Placental pericyte (primary cell): Measurements from ENCODE around the gene CCNG1. TPM values are rescaled to one million over a fixed set of nuclear protein-coding genes. Genes with fewer than 3 reads are reported as not detected.

Source experiments
- small RNA-seq: library from RNA; depleted of rRNA; stranded (forward); fragments of <200 nt; gene quantifications from one replicate; pipeline ENCODE3, GENCODE V24; 2012; ENCODE audit warnings: low replicate concordance
- total RNA-seq: library from RNA; depleted of rRNA; stranded (reverse); fragments of >200 nt; gene quantifications from 2 replicates; pipeline ENCODE4 v1.2.3, GENCODE V29; 2012

Gene CCNG1, protein sequence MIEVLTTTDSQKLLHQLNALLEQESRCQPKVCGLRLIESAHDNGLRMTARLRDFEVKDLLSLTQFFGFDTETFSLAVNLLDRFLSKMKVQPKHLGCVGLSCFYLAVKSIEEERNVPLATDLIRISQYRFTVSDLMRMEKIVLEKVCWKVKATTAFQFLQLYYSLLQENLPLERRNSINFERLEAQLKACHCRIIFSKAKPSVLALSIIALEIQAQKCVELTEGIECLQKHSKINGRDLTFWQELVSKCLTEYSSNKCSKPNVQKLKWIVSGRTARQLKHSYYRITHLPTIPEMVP
- total RNA-seq, result 220 and 434 TPM in 2 replicates

DNA sequence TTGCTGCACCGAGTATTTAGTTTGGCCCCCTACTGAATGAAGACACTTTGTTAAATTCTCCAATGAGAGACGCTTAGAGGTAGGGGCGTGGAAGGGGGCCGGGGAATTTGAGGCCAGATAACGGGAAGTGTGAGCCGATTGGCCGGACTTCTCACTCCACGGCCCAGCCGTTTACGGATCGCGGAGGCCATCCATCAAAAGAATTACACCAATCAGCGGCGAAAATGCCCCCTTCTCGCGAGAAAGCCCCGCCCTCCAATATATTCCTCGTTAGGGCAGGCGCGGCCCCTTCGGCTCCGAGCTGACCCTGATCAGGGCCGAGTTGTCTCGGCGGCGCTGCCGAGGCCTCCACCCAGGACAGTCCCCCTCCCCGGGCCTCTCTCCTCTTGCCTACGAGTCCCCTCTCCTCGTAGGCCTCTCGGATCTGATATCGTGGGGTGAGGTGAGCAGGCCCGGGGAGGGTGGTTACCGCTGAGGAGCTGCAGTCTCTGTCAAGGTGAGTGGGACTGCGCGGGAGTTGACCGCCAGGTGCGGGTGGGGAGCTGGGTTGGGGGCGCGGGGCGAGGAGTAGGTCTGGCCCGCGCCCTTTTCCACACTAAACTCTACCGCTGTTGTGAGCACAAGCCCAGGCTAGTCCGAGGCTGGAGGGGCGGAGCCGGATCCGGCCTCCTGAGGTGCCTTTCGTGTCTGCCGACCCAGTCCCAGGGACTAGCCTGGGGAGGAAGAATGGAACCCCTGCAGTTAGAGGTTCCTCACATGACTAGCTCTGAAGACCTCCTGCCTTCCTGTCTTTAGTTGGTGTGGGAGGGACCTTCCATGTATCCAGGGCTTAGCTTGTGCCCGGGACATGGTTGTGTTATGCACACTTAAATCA lies at the start of gene CCNG1:
Gene CCNG1 (plus strand): TSS at position 287 of the 874 bp plus-strand sequence. CDS start 1,662 bp downstream, outside the sequence.

GRCh38 chr5:163459819-163460561 lies 22.6 kb downstream of the CCNG1 start, which contains the start of gene NUDCD2:
Gene NUDCD2 (minus strand): TSS chr5:163460102. CDS start chr5:163460050, 52 bp downstream.

DNA sequence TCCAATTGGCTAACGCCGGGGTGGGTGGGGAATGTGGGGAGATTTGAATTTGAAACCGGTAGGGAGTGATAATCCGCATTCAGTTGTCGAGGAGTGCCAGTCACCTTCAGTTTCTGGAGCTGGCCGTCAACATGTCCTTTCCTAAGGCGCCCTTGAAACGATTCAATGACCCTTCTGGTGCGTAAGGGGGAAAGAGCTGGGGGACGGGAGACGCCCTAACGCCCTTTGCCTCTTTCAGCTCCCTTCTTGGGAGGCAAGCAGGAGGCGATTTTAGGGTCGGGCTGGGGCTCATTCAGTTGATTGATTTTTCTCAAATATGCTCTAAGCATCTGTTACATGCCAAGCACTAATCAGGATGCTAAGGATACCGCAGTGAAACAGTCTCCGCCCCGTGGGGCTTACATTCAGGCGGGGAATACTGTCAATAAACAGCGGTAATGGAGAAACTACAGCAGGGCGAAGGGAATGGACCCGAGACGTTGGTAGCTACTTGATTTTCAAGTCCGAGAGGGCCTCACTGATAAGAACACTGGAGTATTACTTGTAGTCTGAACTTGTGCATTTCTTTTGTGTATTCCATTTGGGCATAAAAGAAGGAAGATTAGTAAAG lies 23.3 kb downstream of the CCNG1 start, which contains the start of gene HMMR:
Gene HMMR (plus strand): TSS at position 71 of the 610 bp plus-strand sequence. CDS start 61 bp downstream, at position 132.

Small RNA genes within 50 kb of the gene (small RNA-seq; reads per million reads assigned to genes)
- not detected for gene AC008723.1

Other genes with a start within 250 kb of the CCNG1 start
- 2.6 and 5.4 TPM in 2 replicates for gene NUDCD2, start 22.5 kb downstream of the CCNG1 start, total RNA-seq
- gene HMMR, start 23.0 kb downstream of the CCNG1 start, total RNA-seq, result 1.3 and 49.0 TPM in 2 replicates
- gene MAT2B, start 68.0 kb downstream of the CCNG1 start, total RNA-seq, result 45.5 and 90.9 TPM in 2 replicates